GM13976 (cell line): Measurements from ENCODE around the gene SLC48A1.

ENCODE experiments used
- DNase-seq: peaks from one replicate; pipeline ENCODE4 v3.0.0; 2012; ENCODE audit warnings: low spot score
- in situ Hi-C: fragments of 300-500 bp; cut with MboI; formaldehyde crosslinking; loops from one replicate; pipeline ENCODE4 v1.12.0; 2022; ENCODE audit warnings: low sequenced_read_pairs, mixed read lengths, inconsistent platforms; ENCODE audit not compliant: unreplicated experiment
- TF ChIP-seq, protein P1 (sequence below): IDR thresholded peaks from 2 replicates; pipeline ENCODE4 v1.5.1; 2012; ENCODE audit warnings: borderline replicate concordance, mild to moderate bottlenecking; ENCODE audit not compliant: insufficient read depth; ENCODE audit errors: extremely low read depth, missing control alignments, control extremely low read depth

The SLC48A1 gene

DNA sequence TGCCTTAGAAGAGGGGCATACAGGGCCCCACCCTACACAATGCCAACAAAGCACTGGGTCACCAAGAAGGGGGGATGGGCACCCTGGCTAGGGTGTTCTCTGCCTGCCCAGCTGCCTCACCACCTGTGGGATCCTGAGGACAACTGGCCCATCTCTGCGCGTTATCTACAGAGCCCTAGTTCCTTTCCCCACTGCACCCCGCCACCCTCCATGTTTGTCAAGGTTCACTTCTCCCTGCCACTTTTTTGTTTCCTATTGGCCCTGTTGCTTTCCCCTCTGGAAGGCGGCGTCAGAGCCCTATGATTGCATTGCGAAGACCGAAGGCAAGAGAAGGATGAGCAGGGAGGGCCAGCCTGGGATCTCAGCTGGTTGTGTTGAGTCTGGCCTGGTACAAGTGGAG, 1.6 kb downstream of the SLC48A1 start:
- no peak for DNase-seq
- in situ Hi-C loops = loop anchor here (10.0 kb wide), 1 partner anchor 60 kb away; no protein-coding TSS in a partner anchor
- TF ChIP-seq, protein P1, sequence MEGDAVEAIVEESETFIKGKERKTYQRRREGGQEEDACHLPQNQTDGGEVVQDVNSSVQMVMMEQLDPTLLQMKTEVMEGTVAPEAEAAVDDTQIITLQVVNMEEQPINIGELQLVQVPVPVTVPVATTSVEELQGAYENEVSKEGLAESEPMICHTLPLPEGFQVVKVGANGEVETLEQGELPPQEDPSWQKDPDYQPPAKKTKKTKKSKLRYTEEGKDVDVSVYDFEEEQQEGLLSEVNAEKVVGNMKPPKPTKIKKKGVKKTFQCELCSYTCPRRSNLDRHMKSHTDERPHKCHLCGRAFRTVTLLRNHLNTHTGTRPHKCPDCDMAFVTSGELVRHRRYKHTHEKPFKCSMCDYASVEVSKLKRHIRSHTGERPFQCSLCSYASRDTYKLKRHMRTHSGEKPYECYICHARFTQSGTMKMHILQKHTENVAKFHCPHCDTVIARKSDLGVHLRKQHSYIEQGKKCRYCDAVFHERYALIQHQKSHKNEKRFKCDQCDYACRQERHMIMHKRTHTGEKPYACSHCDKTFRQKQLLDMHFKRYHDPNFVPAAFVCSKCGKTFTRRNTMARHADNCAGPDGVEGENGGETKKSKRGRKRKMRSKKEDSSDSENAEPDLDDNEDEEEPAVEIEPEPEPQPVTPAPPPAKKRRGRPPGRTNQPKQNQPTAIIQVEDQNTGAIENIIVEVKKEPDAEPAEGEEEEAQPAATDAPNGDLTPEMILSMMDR = no peak

DNA sequence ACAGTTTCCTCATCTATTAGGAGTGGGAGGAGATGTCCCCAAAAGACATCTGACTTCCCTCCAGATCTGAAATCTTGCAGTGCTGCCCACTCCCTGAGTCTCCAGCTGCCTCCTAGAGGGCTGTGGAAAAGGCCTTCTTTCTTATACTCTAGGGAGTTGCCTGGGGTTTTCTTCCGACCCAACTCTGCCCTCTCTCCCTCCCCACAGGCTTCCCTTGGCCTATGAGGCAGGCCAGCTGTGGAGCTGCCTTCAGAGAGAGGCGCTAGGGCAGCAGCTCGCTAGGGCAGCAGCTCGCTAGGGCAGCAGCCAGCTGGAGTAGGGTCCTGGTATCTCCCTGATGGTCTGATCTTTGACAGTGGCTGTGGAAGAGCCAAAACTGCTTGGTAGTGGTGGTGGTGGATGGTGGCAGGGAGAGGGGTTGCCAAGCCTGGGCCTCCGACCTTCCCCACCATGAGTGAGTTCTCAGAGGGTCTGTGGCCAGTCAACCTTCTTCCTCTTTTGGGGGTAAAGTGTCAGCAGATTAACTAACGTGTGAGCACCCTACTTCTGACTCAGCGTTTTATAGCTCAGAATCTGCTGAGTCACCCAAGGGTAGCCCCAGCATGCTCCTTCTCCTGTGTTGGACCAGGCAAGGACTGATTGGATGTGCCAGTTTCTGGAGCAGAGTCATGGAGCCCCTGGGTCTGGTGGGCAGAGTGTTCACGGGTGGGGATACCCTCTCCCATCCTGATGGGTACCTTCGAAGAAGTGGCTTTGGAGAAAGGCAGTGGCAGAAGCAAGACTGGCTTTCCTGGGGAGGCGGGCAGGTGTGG, 2.3 kb downstream of the SLC48A1 start:
- in situ Hi-C loops = loop anchor here (10.0 kb wide), 1 partner anchor 61 kb away; no protein-coding TSS in a partner anchor
- TF ChIP-seq, protein P1 = no peak
- no peak for DNase-seq

DNA sequence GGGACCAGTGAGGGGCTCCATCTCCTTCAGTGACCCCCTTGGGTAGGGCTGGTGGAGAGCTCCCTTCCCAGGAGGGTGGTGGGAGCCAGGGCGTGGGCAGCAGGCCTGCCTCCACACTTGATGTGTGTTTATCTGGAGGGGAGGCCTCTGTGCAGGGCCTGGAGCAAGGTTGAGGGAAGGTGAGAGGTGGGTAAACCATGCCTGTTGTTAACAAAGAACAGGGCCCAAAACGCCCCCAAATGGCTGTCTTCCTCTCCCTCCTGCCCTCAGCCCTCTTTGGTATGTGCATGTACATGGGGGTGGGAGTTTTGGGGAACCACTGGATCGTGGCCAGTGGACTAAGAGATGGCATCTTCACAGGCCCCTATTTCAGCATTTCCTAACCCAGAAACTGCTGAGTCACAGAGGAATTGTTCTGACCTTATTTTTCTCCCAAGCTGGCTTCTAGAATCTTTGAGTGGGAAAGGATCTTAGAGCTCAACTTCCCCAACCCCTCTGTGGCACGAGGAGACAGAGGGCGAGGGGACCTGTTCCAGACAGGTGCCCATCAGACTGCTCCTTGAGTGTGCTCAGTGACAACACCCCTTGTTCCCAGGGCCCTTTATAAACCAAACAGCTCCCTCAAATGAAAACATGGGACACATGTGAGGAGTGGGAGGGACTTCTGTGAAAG, 3.6 kb downstream of the SLC48A1 start:
- in situ Hi-C loops = loop anchor here (10.0 kb wide), 1 partner anchor 62 kb away; no protein-coding TSS in a partner anchor
- DNase-seq = no peak
- TF ChIP-seq, protein P1 = no peak

DNA sequence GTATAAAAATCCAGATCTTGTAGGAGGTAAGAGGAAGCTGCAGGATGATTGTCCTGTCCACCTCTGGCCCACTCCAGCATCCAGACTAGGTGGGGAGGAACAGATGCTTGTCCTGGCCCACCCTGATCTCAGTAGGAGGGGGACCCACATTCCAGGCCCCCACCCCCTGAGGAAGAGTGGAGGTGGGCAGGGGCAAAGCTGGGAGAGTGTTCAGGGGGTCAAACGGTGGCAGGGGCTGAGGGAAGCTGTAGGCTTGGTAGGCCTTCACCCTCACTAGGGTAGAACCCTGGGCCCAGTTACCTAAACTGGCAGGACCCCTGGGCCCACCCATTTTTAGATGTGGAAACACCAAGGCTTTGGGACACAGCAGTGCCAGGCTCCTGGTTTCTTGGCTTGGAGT, 4.1 kb downstream of the SLC48A1 start:
- in situ Hi-C loops = loop anchor here (10.0 kb wide), 1 partner anchor 62 kb away; no protein-coding TSS in a partner anchor
- no peak for DNase-seq
- TF ChIP-seq, protein P1 = no peak

DNA sequence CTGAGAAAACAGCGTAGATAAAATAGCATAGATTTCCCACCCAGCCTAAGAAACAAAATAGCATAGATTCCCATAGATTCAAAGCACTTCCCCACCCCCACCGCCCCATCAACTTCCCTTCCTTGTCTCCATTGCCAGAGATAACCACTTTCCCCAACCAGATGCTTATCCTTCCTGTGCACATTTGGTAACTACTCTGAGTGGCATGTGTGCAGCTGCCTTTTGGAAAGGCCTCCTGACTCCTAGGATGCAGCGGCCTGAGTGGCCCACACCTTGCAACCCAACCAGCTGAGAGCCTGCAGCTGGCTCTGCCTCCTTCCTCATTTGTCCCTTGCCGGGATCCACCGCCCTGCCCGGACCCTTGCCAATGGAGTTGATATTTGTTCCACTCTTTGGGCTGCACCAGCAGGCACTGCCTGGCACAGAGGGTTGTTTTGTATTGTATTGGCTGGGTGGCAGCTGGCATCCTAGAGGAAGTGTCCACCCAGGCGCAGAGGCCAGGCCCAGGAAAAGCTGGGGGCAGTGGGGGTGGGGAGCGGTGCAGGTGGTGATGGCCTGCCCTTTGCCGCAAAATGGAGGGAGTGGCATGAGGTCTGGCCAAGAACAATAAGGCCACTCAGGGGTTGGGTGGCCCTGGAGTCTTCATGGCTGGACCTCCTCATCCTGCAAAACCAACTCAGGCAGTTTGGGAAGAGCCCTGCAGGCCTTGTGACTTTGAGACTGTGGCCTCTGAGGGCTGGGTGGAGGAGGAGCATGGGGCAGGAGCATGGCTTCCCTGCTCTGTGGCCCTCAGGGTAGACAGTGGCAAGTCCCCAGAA, 4.9 kb downstream of the SLC48A1 start:
- TF ChIP-seq, protein P1 = no peak
- no peak for DNase-seq
- in situ Hi-C loops = loop anchor here (10.0 kb wide), 1 partner anchor 63 kb away; no protein-coding TSS in a partner anchor

DNA sequence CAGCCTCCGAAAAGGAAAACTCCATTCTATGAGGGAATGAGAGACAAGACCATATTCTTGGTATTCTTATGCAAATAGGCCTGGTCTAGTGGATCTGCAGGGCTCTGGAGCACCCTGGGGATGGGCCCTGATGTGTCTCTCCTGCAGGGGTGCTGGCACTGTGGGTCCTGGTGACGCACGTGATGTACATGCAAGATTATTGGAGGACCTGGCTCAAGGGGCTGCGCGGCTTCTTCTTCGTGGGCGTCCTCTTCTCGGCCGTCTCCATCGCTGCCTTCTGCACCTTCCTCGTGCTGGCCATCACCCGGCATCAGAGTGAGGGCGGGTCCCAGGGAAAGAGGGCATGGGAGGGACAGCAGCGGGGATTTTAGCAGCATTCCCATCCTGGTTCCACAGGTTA, 5.8 kb downstream of the SLC48A1 start:
- in situ Hi-C loops = loop anchor here (10.0 kb wide), 1 partner anchor 64 kb away; no protein-coding TSS in a partner anchor
- TF ChIP-seq, protein P1 = no peak
- no peak for DNase-seq
